Epithelial cell of esophagus (primary cell): ENCODE measurements around the gene IL17D.

Experiments
- DNase-seq: peaks from one replicate; pipeline ENCODE4 v3.0.0; 2010; ENCODE audit warnings: low read depth
- H3K4me3 ChIP-seq: 2 replicates; pipeline ENCODE4 v1.5.1; 2011; ENCODE audit warnings: mild to moderate bottlenecking, low read length, control low read depth
- TF ChIP-seq, protein P1 (sequence below): IDR thresholded peaks from 2 replicates; pipeline ENCODE4 v1.5.1; 2011; ENCODE audit warnings: low read depth, mild to moderate bottlenecking, low read length, control low read depth, inconsistent platforms; ENCODE audit not compliant: insufficient read depth; ENCODE audit errors: missing control alignments

IL17D gene

DNA sequence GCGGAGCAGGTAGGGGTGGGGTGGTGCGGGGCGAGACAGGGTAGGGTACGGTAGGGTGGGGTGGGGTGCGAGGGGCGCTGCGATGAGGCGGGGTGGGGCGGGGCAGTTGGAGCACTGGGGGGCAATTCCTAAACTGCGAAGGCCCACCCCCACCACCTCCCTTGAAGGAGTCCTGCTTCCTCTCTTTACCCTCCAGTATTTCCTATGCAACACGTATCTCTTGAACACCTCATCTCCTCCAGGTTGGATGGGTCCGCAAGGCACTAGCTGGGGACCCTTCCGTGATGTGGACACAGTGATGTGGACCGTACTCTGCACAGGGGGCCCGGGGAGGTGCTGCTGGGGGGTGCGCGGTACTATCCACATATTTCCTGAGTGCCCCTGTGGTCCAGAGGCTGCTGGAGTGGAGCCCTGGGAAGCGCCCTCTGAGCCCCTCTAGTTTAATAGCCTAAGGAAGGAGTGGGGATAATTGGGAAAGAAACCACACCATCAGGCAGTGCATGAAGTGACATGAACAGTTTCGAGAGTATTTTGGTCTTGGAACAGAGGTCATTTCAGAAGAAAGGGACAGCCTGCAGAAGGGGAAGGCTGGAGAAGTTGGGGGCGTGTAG is 1.1 kb downstream of the IL17D start:
- TF ChIP-seq, protein P1, sequence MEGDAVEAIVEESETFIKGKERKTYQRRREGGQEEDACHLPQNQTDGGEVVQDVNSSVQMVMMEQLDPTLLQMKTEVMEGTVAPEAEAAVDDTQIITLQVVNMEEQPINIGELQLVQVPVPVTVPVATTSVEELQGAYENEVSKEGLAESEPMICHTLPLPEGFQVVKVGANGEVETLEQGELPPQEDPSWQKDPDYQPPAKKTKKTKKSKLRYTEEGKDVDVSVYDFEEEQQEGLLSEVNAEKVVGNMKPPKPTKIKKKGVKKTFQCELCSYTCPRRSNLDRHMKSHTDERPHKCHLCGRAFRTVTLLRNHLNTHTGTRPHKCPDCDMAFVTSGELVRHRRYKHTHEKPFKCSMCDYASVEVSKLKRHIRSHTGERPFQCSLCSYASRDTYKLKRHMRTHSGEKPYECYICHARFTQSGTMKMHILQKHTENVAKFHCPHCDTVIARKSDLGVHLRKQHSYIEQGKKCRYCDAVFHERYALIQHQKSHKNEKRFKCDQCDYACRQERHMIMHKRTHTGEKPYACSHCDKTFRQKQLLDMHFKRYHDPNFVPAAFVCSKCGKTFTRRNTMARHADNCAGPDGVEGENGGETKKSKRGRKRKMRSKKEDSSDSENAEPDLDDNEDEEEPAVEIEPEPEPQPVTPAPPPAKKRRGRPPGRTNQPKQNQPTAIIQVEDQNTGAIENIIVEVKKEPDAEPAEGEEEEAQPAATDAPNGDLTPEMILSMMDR, result no peak
- H3K4me3 ChIP-seq, result peak overlapping the region; percentile 10
- DNase-seq, result no peak

DNA sequence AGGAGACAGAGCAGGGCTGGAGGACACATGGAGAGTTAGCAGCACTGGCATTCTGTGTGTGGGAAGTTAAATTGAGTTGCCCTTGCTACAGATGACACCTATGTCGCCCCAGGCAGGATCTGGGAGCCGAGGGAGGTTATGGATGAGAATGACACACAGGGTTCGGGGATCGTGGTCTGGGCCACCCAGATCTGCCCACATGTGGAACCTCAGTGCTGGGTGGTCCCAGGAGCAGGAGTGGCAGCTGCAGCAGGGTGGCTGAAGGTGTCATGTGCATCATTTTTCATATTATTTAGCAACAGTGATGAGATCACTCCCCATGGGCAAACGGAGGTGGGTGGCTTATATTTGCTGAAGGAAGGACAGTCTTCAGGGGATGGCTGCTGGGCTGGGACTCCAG is 3.2 kb downstream of the IL17D start:
- TF ChIP-seq, protein P1, result no peak
- DNase-seq, result no peak

DNA sequence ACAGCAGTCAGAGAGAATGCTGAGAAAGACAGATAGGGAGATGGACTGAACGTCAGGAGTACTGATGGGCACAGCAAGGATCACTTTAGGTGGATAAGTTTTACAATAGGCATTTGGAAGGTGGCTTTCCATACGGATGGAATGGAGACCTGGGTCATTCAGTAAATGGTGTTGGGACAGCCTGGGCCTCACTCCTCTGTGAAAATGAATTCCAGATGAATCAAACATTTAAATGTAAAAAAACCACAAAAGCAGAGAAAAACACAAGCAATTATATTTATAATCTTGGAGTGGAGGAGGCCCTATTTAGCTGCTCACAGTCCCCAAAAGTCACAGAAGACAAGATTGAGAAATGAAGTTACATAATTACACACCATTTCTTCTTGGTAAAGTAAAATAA is 4.7 kb downstream of the IL17D start:
- H3K4me3 ChIP-seq, result no peak overlapping the region
- DNase-seq, result no peak
- TF ChIP-seq, protein P1, result no peak

More for the DNA sequence above, 3.2 kb downstream of the IL17D start:
- H3K4me3 ChIP-seq, result no peak overlapping the region

DNA sequence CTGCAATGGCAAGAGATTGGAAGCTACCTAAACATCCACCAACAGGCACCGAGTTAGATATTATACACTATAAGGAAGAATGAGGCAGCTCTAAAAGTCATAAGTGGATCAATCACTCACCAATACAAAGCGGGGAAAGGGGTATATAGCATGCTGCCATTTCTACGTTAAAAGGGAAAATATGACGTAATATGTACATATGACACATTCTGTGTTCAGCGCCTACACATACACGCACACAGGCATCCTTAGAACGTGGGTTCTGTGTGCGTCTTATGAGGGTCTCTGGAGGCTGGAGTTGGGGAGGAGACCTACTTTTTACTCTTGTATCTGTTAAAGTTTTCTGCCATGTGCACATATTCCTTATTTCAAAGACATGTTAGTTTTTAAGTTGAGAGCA is 5.9 kb downstream of the IL17D start:
- TF ChIP-seq, protein P1, result no peak
- H3K4me3 ChIP-seq, result no peak overlapping the region
- DNase-seq, result no peak

DNA sequence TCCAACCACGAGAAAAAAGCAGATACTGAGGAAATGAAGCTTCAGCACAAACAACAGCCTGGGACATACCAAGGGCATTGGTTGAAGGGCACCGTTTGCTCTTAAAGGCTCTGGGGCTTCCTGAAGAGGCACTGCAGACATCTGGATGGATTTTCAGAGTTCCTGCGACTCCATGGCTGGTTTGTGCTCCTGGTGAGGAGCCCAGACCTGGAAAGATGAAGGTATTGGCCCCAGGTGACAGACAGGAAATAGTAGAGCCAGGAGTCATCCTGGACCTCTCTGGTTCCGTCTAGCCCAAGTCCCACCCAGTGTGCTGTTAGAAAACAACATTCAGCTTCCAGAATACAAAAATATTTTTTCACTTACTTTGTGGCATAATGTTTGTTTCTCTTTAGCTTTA is 6.3 kb downstream of the IL17D start:
- no peak for DNase-seq
- TF ChIP-seq, protein P1, result no peak
- no peak overlapping the region for H3K4me3 ChIP-seq

DNA sequence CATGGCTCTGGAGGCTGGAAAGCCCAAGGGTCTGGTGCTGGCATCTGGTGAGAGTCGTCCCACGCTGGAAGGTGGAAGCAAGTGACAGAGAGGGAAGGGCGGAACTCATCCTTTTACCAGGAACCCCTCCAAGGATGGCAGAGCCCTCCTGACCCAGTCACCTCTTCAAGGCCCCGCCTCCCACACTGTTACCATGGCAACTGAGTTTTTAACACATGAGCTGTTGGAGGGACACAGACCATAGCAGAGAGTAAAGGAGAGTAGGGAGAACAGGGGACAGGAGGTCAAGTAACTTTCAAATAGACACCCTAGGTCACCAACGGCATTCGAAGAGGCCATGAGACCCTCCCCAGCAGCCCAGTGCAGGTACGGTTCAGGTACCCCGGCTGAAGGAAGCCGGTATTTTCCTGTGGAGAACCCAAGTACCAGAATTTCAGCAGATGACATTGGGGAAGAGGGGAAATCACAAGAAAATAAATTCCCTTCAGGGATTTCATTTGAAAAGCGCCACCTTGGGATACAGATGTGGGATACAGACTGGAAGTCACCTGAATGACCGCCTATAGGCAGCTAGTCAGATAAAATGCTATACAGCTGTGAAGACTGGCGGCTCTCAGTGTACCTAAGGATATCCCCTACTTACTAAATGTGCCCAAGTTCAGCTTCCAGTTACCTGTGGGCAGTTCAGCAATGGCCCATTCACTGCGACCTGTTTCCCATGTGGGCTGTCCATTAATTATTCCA is 8.0 kb downstream of the IL17D start:
- DNase-seq, result no peak
- TF ChIP-seq, protein P1, result peak; percentile 22

DNA sequence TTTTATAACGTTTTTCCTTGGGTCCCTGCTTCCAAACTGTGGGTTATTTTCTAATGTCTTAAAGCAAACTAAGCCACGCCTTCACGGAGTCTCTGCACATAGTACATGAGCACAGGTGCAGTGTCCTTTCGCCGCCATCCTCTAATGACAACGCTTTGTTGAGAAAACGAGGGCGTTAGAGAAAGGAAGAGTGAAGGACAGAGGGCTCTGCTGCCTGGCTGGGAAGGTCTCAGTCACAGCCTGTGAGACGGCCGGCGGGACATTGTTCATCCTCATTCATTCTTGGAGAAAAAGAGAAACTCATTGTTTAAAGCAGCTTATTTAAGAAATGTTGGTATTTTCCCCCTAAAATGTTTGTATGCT is 9.5 kb downstream of the IL17D start:
- DNase-seq, result no peak
- TF ChIP-seq, protein P1, result no peak
- H3K4me3 ChIP-seq, result no peak overlapping the region

More for the DNA sequence above, 8.0 kb downstream of the IL17D start:
- no peak overlapping the region for H3K4me3 ChIP-seq
